Ascending aorta (tissue), 2 donors: ENCODE data around the gene VPS29. TPM values are rescaled to one million over a fixed set of nuclear protein-coding genes. Genes with fewer than 3 reads are reported as not detected.
"Not testable (repeated sequence)": the region's sequence is repeated elsewhere in the genome, so short reads cannot be mapped to it uniquely, and the experiment has no call there.

Experiments
- DNase-seq, 2 donors: peaks; one replicate each; pipeline ENCODE4 v3.0.0-alpha.2; 2019; ENCODE audit warnings: low spot score in 2 of 2
- H3K27ac ChIP-seq, 2 donors: fragments of 200-600 bp; sonication (generic); one replicate each; pipeline ENCODE4 v1.5.1; 2016 to 2017; ENCODE audit warnings: mild to moderate bottlenecking in 1 of 2
- H3K27me3 ChIP-seq: fragments of 200-600 bp; sonication (generic); one replicate; pipeline ENCODE4 v1.5.1; 2017
- H3K36me3 ChIP-seq, 2 donors: fragments of 200-600 bp; sonication (generic); one replicate each; pipeline ENCODE4 v1.5.1; 2016
- H3K4me1 ChIP-seq, 2 donors: fragments of 200-600 bp; sonication (generic); one replicate each; pipeline ENCODE4 v1.5.1; 2016 to 2017; ENCODE audit warnings: mild to moderate bottlenecking in 1 of 2
- H3K4me3 ChIP-seq, 2 donors: fragments of 200-600 bp; sonication (generic); one replicate each; pipeline ENCODE4 v1.5.1; 2016 to 2017; ENCODE audit warnings: mild to moderate bottlenecking in 1 of 2
- H3K9me3 ChIP-seq, 2 donors: fragments of 200-600 bp; sonication (generic); one replicate each; pipeline ENCODE4 v1.5.1; 2016
- CTCF ChIP-seq, 3 experiments: fragments of 200-600 bp in 2 of 3; fragments of 450-650 bp in 1 of 3; sonication (generic) in 2 of 3; IDR thresholded peaks; one replicate each; pipeline ENCODE4 v1.5.1; 2016 to 2019; ENCODE audit warnings: antibody characterized with exemption in 3 of 3, mild to moderate bottlenecking in 1 of 3, moderate library complexity in 1 of 3
- intact Hi-C: fragments of 100-400 bp; cut with DNase I; formaldehyde crosslinking; loops from one replicate; pipeline ENCODE4 v1.15.1; 2023
- total RNA-seq: library from RNA; depleted of rRNA; stranded (reverse); fragments of >200 nt; gene quantifications from one replicate; pipeline ENCODE4 v1.1.0, GENCODE V29; 2016

VPS29 gene
- total RNA-seq, 1 donor from 2014 or later = 35.9 TPM

GRCh38 chr12:110546339-110546738, 44.4 kb upstream of the VPS29 start:
- H3K4me1 ChIP-seq = peaks cover 6 to 18% of the 10 kb centered on the region in 2 donors
- no peak for TF ChIP-seq CTCF (IDR thresholded peaks at IDR 0.05)
- H3K9me3 ChIP-seq = no peaks in the 10 kb centered on the region
- intact Hi-C loops = no loop called here
- H3K4me3 ChIP-seq = no peak overlapping the region
- no peak for DNase-seq
- H3K27me3 ChIP-seq = no peaks in the 10 kb centered on the region
- peaks cover 4 to 20% of the 10 kb centered on the region in 2 donors for H3K36me3 ChIP-seq
- H3K27ac ChIP-seq = peak overlapping the region in 1 of 2 donors; percentile 52

- TF ChIP-seq CTCF (IDR thresholded peaks at IDR 0.05) = no peak
- no peak for DNase-seq
- no peaks in the 10 kb centered on the region for H3K9me3 ChIP-seq
- peak overlapping the region; percentile 35 to 52 for H3K27ac ChIP-seq
- H3K27me3 ChIP-seq = no peaks in the 10 kb centered on the region
- H3K36me3 ChIP-seq = peaks cover 4 to 17% of the 10 kb centered on the region in 2 donors
- H3K4me1 ChIP-seq = peaks cover 6 to 18% of the 10 kb centered on the region in 2 donors
- no peak overlapping the region for H3K4me3 ChIP-seq
- intact Hi-C loops = no loop called here
Observed at GRCh38 chr12:110545812-110546211, 43.9 kb upstream of the VPS29 start.

GRCh38 chr12:110545259-110545658, 43.3 kb upstream of the VPS29 start:
- Histone ChIP-seq H3K4me1 (peaks cover 6 to 18% of the 10 kb centered on the region in 2 donors), H3K36me3 (peaks cover under 1 to 13% of the 10 kb centered on the region in 2 donors)
- H3K27me3 ChIP-seq, H3K4me3 ChIP-seq, H3K27ac ChIP-seq, DNase-seq, H3K9me3 ChIP-seq, intact Hi-C loops: not testable (repeated sequence)

- no peak for DNase-seq
- intact Hi-C loops = no loop called here
- Histone ChIP-seq H3K4me1 (peaks cover 6 to 18% of the 10 kb centered on the region in 2 donors), H3K4me3 (no peak overlapping the region), H3K9me3 (no peaks in the 10 kb centered on the region), H3K27ac (peak overlapping the region; percentile 68 to 69), H3K27me3 (no peaks in the 10 kb centered on the region), H3K36me3 (peaks cover 0 to 12% of the 10 kb centered on the region in 2 donors)
- TF ChIP-seq CTCF (IDR thresholded peaks at IDR 0.05) = no peak
Observed at GRCh38 chr12:110543965-110544364, 42.1 kb upstream of the VPS29 start.

- H3K27ac ChIP-seq = peak overlapping the region; percentile 68 to 69
- H3K9me3 ChIP-seq = no peaks in the 10 kb centered on the region
- H3K27me3 ChIP-seq = no peaks in the 10 kb centered on the region
- intact Hi-C loops = no loop called here
- peak; percentile 29 to 91 for DNase-seq
- no peak for TF ChIP-seq CTCF (IDR thresholded peaks at IDR 0.05)
- peaks cover 6 to 19% of the 10 kb centered on the region in 2 donors for H3K4me1 ChIP-seq
- H3K36me3 ChIP-seq = peaks cover 0 to 7% of the 10 kb centered on the region in 2 donors
- H3K4me3 ChIP-seq = peak overlapping the region in 1 of 2 donors; percentile 17
Observed at GRCh38 chr12:110543252-110543959, 41.5 kb upstream of the VPS29 start.

GRCh38 chr12:110540048-110540447, 38.1 kb upstream of the VPS29 start:
- intact Hi-C loops = no loop called here
- no peak for DNase-seq
- no peak for TF ChIP-seq CTCF (IDR thresholded peaks at IDR 0.05)
- Histone ChIP-seq H3K9me3 (no peaks in the 10 kb centered on the region), H3K27me3 (no peaks in the 10 kb centered on the region), H3K4me1 (peaks cover 6 to 24% of the 10 kb centered on the region in 2 donors), H3K4me3 (no peak overlapping the region), H3K27ac (no peak overlapping the region), H3K36me3 (no peaks in the 10 kb centered on the region)
